ENCODE measurements around the gene TBC1D13. TPM values are rescaled to one million over a fixed set of nuclear protein-coding genes. Genes with fewer than 3 reads are reported as not detected.
A peak's percentile ranks its signal among the peaks of the same experiment; 100 is the strongest.

Gene TBC1D13
- total and polyA plus RNA-seq, 9 of the 15 experiments (the other 6 are each of a cell fraction or from before 2014, with no cell fraction given): 2.3 to 28.7 (median 11.4) TPM

DNA sequence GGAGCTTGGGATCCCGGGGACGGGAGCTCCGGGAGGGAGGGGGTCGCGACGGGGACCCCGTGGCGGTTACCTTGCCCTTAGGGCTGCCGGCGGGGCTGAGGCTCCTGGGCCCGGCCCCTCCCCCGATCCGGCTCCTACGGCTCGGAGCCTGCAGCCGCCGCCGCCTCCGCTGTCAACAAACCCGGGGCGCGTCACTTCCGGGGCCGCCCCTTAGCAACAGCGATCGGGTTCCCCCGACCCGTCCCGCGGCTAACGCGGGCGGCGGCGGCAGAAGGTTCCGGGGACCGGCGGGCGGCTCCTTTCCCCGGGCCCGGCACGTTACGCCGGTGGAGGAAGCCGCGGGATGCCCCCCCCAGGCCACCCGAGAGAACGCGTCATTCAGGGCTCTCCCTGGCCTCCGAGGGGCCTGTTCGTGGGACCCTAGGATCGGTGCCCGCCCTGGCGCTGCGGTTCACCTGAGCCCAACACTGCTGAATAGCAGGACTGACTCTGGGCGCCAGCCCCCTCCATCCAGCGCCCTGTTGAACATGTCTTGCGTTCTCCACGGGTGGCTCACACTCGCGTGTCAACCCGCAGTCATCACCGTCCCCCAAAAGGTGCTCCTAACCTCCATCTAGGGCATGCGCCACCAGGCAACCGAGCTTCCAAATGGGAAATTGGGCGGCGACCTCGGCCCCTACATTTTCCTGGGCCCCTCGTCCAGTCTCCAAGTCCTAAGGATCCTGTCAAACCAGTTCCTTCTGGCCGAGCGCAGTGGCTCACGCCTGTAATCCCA lies 15.1 kb upstream of the TBC1D13 start, which contains the start of gene ZER1 (continued):
- TF ChIP-seq, protein P1, sequence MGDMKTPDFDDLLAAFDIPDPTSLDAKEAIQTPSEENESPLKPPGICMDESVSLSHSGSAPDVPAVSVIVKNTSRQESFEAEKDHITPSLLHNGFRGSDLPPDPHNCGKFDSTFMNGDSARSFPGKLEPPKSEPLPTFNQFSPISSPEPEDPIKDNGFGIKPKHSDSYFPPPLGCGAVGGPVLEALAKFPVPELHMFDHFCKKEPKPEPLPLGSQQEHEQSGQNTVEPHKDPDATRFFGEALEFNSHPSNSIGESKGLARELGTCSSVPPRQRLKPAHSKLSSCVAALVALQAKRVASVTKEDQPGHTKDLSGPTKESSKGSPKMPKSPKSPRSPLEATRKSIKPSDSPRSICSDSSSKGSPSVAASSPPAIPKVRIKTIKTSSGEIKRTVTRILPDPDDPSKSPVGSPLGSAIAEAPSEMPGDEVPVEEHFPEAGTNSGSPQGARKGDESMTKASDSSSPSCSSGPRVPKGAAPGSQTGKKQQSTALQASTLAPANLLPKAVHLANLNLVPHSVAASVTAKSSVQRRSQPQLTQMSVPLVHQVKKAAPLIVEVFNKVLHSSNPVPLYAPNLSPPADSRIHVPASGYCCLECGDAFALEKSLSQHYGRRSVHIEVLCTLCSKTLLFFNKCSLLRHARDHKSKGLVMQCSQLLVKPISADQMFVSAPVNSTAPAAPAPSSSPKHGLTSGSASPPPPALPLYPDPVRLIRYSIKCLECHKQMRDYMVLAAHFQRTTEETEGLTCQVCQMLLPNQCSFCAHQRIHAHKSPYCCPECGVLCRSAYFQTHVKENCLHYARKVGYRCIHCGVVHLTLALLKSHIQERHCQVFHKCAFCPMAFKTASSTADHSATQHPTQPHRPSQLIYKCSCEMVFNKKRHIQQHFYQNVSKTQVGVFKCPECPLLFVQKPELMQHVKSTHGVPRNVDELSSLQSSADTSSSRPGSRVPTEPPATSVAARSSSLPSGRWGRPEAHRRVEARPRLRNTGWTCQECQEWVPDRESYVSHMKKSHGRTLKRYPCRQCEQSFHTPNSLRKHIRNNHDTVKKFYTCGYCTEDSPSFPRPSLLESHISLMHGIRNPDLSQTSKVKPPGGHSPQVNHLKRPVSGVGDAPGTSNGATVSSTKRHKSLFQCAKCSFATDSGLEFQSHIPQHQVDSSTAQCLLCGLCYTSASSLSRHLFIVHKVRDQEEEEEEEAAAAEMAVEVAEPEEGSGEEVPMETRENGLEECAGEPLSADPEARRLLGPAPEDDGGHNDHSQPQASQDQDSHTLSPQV (IDR thresholded peaks at IDR 0.05): peak; percentile 75
- TF ChIP-seq GATAD2B (IDR thresholded peaks at IDR 0.05; ENCODE audit: borderline replicate concordance) (peak; percentile 95), MTA2 (IDR thresholded peaks at IDR 0.05; ENCODE audit: low read depth) (no peak), ZNF347 (CRISPR knock-in tag; IDR thresholded peaks at IDR 0.05; ENCODE audit: low read depth) (no peak), MCM2 (IDR thresholded peaks at IDR 0.05; ENCODE audit: low read depth) (no peak), SLC30A9 (CRISPR knock-in tag; IDR thresholded peaks at IDR 0.05) (no peak)
- TF ChIP-seq, protein P2, sequence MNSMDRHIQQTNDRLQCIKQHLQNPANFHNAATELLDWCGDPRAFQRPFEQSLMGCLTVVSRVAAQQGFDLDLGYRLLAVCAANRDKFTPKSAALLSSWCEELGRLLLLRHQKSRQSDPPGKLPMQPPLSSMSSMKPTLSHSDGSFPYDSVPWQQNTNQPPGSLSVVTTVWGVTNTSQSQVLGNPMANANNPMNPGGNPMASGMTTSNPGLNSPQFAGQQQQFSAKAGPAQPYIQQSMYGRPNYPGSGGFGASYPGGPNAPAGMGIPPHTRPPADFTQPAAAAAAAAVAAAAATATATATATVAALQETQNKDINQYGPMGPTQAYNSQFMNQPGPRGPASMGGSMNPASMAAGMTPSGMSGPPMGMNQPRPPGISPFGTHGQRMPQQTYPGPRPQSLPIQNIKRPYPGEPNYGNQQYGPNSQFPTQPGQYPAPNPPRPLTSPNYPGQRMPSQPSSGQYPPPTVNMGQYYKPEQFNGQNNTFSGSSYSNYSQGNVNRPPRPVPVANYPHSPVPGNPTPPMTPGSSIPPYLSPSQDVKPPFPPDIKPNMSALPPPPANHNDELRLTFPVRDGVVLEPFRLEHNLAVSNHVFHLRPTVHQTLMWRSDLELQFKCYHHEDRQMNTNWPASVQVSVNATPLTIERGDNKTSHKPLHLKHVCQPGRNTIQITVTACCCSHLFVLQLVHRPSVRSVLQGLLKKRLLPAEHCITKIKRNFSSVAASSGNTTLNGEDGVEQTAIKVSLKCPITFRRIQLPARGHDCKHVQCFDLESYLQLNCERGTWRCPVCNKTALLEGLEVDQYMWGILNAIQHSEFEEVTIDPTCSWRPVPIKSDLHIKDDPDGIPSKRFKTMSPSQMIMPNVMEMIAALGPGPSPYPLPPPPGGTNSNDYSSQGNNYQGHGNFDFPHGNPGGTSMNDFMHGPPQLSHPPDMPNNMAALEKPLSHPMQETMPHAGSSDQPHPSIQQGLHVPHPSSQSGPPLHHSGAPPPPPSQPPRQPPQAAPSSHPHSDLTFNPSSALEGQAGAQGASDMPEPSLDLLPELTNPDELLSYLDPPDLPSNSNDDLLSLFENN (IDR thresholded peaks at IDR 0.05; ENCODE audit: low read depth in 2 of 2, low read length in 2 of 2): peak in 1 of 2 experiments; percentile 54; a peak in 1 of 4 replicates
- TF ChIP-seq, protein P3, sequence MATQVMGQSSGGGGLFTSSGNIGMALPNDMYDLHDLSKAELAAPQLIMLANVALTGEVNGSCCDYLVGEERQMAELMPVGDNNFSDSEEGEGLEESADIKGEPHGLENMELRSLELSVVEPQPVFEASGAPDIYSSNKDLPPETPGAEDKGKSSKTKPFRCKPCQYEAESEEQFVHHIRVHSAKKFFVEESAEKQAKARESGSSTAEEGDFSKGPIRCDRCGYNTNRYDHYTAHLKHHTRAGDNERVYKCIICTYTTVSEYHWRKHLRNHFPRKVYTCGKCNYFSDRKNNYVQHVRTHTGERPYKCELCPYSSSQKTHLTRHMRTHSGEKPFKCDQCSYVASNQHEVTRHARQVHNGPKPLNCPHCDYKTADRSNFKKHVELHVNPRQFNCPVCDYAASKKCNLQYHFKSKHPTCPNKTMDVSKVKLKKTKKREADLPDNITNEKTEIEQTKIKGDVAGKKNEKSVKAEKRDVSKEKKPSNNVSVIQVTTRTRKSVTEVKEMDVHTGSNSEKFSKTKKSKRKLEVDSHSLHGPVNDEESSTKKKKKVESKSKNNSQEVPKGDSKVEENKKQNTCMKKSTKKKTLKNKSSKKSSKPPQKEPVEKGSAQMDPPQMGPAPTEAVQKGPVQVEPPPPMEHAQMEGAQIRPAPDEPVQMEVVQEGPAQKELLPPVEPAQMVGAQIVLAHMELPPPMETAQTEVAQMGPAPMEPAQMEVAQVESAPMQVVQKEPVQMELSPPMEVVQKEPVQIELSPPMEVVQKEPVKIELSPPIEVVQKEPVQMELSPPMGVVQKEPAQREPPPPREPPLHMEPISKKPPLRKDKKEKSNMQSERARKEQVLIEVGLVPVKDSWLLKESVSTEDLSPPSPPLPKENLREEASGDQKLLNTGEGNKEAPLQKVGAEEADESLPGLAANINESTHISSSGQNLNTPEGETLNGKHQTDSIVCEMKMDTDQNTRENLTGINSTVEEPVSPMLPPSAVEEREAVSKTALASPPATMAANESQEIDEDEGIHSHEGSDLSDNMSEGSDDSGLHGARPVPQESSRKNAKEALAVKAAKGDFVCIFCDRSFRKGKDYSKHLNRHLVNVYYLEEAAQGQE (IDR thresholded peaks at IDR 0.05; ENCODE audit: borderline replicate concordance): peak; percentile 39
- TF ChIP-seq, protein P3 (CRISPR knock-in tag; IDR thresholded peaks at IDR 0.05; ENCODE audit: low read depth): peak; percentile 84
- TF ChIP-seq, protein P4, sequence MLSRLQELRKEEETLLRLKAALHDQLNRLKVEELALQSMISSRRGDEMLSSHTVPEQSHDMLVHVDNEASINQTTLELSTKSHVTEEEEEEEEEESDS (CRISPR knock-in tag; IDR thresholded peaks at IDR 0.05): no peak
